ENCODE data around the gene CPEB1. TPM values are rescaled to one million over a fixed set of nuclear protein-coding genes. Genes with fewer than 3 reads are reported as not detected.

CPEB1 gene
- total RNA-seq, 1 experiment from 2014 or later, result 1.0 TPM

DNA sequence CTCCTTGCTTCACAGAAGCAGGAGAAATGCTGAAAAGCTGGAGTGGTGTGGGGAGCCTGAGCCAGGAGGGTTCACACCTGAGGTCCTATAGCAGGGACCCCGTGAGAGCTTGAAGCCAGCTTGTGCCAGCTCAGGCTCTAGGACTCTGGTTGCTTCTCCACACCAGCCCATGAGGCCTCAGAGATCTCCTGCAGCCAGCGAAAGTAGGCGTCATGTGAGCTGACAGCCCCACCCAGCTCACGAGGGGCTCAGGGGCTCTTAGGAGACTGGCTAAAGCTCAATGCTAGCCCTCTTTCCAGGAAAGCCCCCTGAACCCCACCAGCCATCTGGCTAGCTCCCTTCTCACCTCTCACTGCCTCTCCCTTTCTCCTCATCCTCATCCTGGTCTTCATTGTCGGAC, 16.9 kb upstream of the CPEB1 start:
- H3K9me3 Mint-ChIP-seq, result no peaks in the 10 kb centered on the region
- WGBS (ENCODE audit: extremely low coverage, insufficient read length, low lambda C conversion rate), result no CpG with 5 or more reads among the region's 5 CpGs
- H3K23me2 ChIP-seq (ENCODE audit: insufficient read length, low read depth, low read length, poor library complexity, severe bottlenecking), result no peaks in the 10 kb centered on the region
- no peak overlapping the region for H2BK120ac ChIP-seq (ENCODE audit: low read depth, low read length, poor library complexity, severe bottlenecking)
- no peak overlapping the region for H3T11ph ChIP-seq (ENCODE audit: low read length)
- no peak overlapping the region for H3K23ac ChIP-seq (ENCODE audit: insufficient read length, low read depth, low read length)
- no peak overlapping the region for H3K9ac ChIP-seq (ENCODE audit: extremely low read depth, insufficient read length, low read length)
- no peaks in the 10 kb centered on the region for H4K20me1 ChIP-seq (ENCODE audit: control insufficient read depth, insufficient read depth, insufficient read length)
- no peak overlapping the region for H4K5ac ChIP-seq (ENCODE audit: insufficient read length, low read depth, low read length)
- no peak overlapping the region for H3K14ac ChIP-seq (ENCODE audit: insufficient read depth, low read length)
- H2BK15ac ChIP-seq (ENCODE audit: low read depth, low read length), result no peak overlapping the region
- H3K79me2 ChIP-seq (ENCODE audit: insufficient read depth, low read length), result no peaks in the 10 kb centered on the region
- no peak overlapping the region for H3K4me2 ChIP-seq (ENCODE audit: insufficient read depth, insufficient read length, low read length)
- H2BK12ac ChIP-seq (ENCODE audit: insufficient read length, low read depth, low read length), result no peak overlapping the region
- H3K27me3 Mint-ChIP-seq (ENCODE audit: low read depth), result peaks cover 27% of the 10 kb centered on the region
- no peak overlapping the region for H3K4ac ChIP-seq (ENCODE audit: low read depth, low read length)
- H2AK5ac ChIP-seq (ENCODE audit: insufficient read length, low read length), result no peak overlapping the region
- H3K9me3 ChIP-seq (ENCODE audit: control insufficient read depth, low read depth, low read length), result no peaks in the 10 kb centered on the region
- H3K4me3 Mint-ChIP-seq, result no peak overlapping the region
- no peak overlapping the region for H3K18ac ChIP-seq (ENCODE audit: insufficient read length, low read depth, low read length)
- H3K27me3 ChIP-seq (ENCODE audit: insufficient read depth, low read length), result no peaks in the 10 kb centered on the region
- no peak overlapping the region for H3K56ac ChIP-seq (ENCODE audit: insufficient read length, low read depth, low read length)
- no peak overlapping the region for H4K91ac ChIP-seq (ENCODE audit: insufficient read length, low read depth, low read length)
- TF ChIP-seq, protein P1, sequence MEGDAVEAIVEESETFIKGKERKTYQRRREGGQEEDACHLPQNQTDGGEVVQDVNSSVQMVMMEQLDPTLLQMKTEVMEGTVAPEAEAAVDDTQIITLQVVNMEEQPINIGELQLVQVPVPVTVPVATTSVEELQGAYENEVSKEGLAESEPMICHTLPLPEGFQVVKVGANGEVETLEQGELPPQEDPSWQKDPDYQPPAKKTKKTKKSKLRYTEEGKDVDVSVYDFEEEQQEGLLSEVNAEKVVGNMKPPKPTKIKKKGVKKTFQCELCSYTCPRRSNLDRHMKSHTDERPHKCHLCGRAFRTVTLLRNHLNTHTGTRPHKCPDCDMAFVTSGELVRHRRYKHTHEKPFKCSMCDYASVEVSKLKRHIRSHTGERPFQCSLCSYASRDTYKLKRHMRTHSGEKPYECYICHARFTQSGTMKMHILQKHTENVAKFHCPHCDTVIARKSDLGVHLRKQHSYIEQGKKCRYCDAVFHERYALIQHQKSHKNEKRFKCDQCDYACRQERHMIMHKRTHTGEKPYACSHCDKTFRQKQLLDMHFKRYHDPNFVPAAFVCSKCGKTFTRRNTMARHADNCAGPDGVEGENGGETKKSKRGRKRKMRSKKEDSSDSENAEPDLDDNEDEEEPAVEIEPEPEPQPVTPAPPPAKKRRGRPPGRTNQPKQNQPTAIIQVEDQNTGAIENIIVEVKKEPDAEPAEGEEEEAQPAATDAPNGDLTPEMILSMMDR (conservative IDR thresholded peaks at IDR 0.05), result no peak
- DNase-seq, result no peak
- H3K36me3 Mint-ChIP-seq (ENCODE audit: insufficient read depth in 1 of 3, low read depth in 3 of 3), result no peaks in the 10 kb centered on the region; a peak in 1 of 7 replicates
- no peak overlapping the region for H2BK20ac ChIP-seq (ENCODE audit: low read depth, low read length, poor library complexity, severe bottlenecking)
- no peak overlapping the region for H2BK5ac ChIP-seq (ENCODE audit: insufficient read length, low read length)
- H3K4me1 ChIP-seq (ENCODE audit: insufficient read depth, low read length), result no peaks in the 10 kb centered on the region
- H3K27ac ChIP-seq (ENCODE audit: insufficient read length, low read depth, low read length), result no peak overlapping the region
- H2AFZ ChIP-seq (ENCODE audit: low read length), result no peak overlapping the region
- H3K79me1 ChIP-seq (ENCODE audit: insufficient read depth, low read depth, low read length, poor library complexity, severe bottlenecking), result no peaks in the 10 kb centered on the region
- no peak overlapping the region for H4K8ac ChIP-seq (replicated peaks; ENCODE audit: insufficient read length, low read depth, low read length)
- peaks cover 4 to 5% of the 10 kb centered on the region in 2 experiments for H3K4me1 Mint-ChIP-seq
- H3K27ac Mint-ChIP-seq, result no peak overlapping the region

Data from H9 (cell line).